Lower leg skin (tissue), 4 donors: ENCODE measurements around the gene NLRP13. TPM values are rescaled to one million over a fixed set of nuclear protein-coding genes. Genes with fewer than 3 reads are reported as not detected.

Experiments
- DNase-seq, 2 donors: peaks; one replicate each; pipeline ENCODE4 v3.0.0-alpha.2; 2019; ENCODE audit warnings: low spot score in 2 of 2
- H3K4me3 ChIP-seq: fragments of 200-600 bp; sonication (generic); 2 replicates; pipeline ENCODE4 v1.5.1; 2017; ENCODE audit warnings: mild to moderate bottlenecking, low read depth; ENCODE audit not compliant: poor library complexity, severe bottlenecking
- CTCF ChIP-seq, 3 donors: fragments of 450-650 bp; IDR thresholded peaks; one replicate each; pipeline ENCODE4 v1.5.1; 2016; ENCODE audit warnings: antibody characterized with exemption in 3 of 3, mild to moderate bottlenecking in 3 of 3, moderate library complexity in 2 of 3
- POLR2A ChIP-seq, 2 donors: fragments of 450-650 bp; IDR thresholded peaks; one replicate each; pipeline ENCODE4 v1.6.1; 2016 to 2017; ENCODE audit warnings: antibody characterized with exemption in 2 of 2, mild to moderate bottlenecking in 1 of 2, moderate library complexity in 1 of 2
- WGBS, 2 donors: methylation state at CpG; one replicate each; pipeline ENCODE4 v1.1.5; 2018; 5-methylcytosine and 5-hydroxymethylcytosine counted together
- intact Hi-C: fragments of 100-400 bp; cut with DNase I; formaldehyde crosslinking; loops from one replicate; pipeline ENCODE4 v1.15.0; 2023; ENCODE audit warnings: low total_unique reads
- total RNA-seq, 4 donors: library from RNA; depleted of rRNA; stranded (reverse); fragments of >200 nt; gene quantifications; one replicate each; pipeline ENCODE4 v1.1.0, GENCODE V29; 2016

NLRP13 gene
- total RNA-seq, 4 donors from 2014 or later, result 0.07 TPM; not detected in 3

- DNase-seq, result no peak
- TF ChIP-seq CTCF (IDR thresholded peaks at IDR 0.05) (no peak), POLR2A (IDR thresholded peaks at IDR 0.05) (no peak)
- intact Hi-C loops, result no loop called here
- WGBS, 2 donors, result 61 to 78% methylated on average over 5 of the region's 5 CpGs
- no peak overlapping the region for H3K4me3 ChIP-seq
Observed at GRCh38 chr19:55858969-55859368, 73.2 kb downstream of the NLRP13 start.

GRCh38 chr19:55858401-55858800 is 73.7 kb downstream of the NLRP13 start:
- no peak for DNase-seq
- H3K4me3 ChIP-seq, result no peak overlapping the region
- WGBS, 2 donors, result 90 to 96% methylated on average over 14 of the region's 14 CpGs
- intact Hi-C loops, result no loop called here
- TF ChIP-seq CTCF (IDR thresholded peaks at IDR 0.05), result no peak

- WGBS, 2 donors, result 93% methylated on average over 23 of the region's 23 CpGs
- intact Hi-C loops, result no loop called here
- no peak for DNase-seq
- TF ChIP-seq POLR2A (IDR thresholded peaks at IDR 0.05) (no peak), CTCF (IDR thresholded peaks at IDR 0.05) (no peak)
- no peak overlapping the region for H3K4me3 ChIP-seq
Observed at GRCh38 chr19:55857974-55858373, 74.2 kb downstream of the NLRP13 start.

GRCh38 chr19:55857149-55857548 is 75.0 kb downstream of the NLRP13 start:
- DNase-seq, result no peak
- intact Hi-C loops, result no loop called here
- H3K4me3 ChIP-seq, result no peak overlapping the region
- WGBS, 2 donors, result 67 to 69% methylated on average over 4 of the region's 4 CpGs
- TF ChIP-seq CTCF (IDR thresholded peaks at IDR 0.05) (no peak), POLR2A (IDR thresholded peaks at IDR 0.05) (no peak)

GRCh38 chr19:55855160-55855559 is 77.0 kb downstream of the NLRP13 start:
- no peak for TF ChIP-seq CTCF (IDR thresholded peaks at IDR 0.05)
- TF ChIP-seq POLR2A (IDR thresholded peaks at IDR 0.05), result no peak
- DNase-seq, result no peak
- 74 to 77% methylated on average over 1 of the region's 1 CpG for WGBS, 2 donors
- no peak overlapping the region for H3K4me3 ChIP-seq
- intact Hi-C loops, result no loop called here

Other genes starting within 250 kb of the NLRP13 start
- not detected for gene NLRP9, start 193.9 kb downstream of the NLRP13 start, total RNA-seq
- gene RFPL4A, start 173.2 kb downstream of the NLRP13 start, total RNA-seq, result not detected
- not detected for gene RFPL4AL1, start 163.2 kb downstream of the NLRP13 start, total RNA-seq
- under 1 TPM in 1 of 4 donors, not detected in 3; 0.10 TPM for gene NLRP11, start 100.3 kb downstream of the NLRP13 start, total RNA-seq
- gene NLRP4, start 95.8 kb downstream of the NLRP13 start, total RNA-seq, result not detected
- gene NLRP8, start 15.5 kb upstream of the NLRP13 start, total RNA-seq, result not detected
- gene NLRP5, start 54.4 kb upstream of the NLRP13 start, total RNA-seq, result not detected
- gene ZNF787, start 189.0 kb upstream of the NLRP13 start, total RNA-seq, result 10 to 100 TPM; 11.6 to 21.5 (median 19.9) TPM
- 10 to 100 TPM; 22.1 to 39.5 (median 30.6) TPM for gene ZNF444, start 209.0 kb upstream of the NLRP13 start, total RNA-seq
- not detected for gene GALP, start 243.7 kb upstream of the NLRP13 start, total RNA-seq